Endothelial cell (in vitro differentiated cells): ENCODE data around the gene NRXN3. TPM values are rescaled to one million over a fixed set of nuclear protein-coding genes. Genes with fewer than 3 reads are reported as not detected.

ENCODE experiments used
- DNase-seq: peaks from one replicate; pipeline ENCODE4 v3.0.0; 2021; ENCODE audit warnings: low spot score
- H3K27ac Mint-ChIP-seq: one replicate; pipeline ENCODE4 v1.8.0; 2021; ENCODE audit warnings: mixed read lengths, inconsistent platforms; ENCODE audit not compliant: unreplicated experiment
- H3K27me3 Mint-ChIP-seq: one replicate; pipeline ENCODE4 v1.8.0; 2021; ENCODE audit warnings: mild to moderate bottlenecking, moderate library complexity, mixed read lengths, inconsistent platforms; ENCODE audit not compliant: unreplicated experiment
- H3K36me3 Mint-ChIP-seq: one replicate; pipeline ENCODE4 v1.8.0; 2021; ENCODE audit warnings: mild to moderate bottlenecking, low read depth, mixed read lengths, inconsistent platforms; ENCODE audit not compliant: unreplicated experiment
- H3K4me1 Mint-ChIP-seq: one replicate; pipeline ENCODE4 v1.8.0; 2021; ENCODE audit warnings: mild to moderate bottlenecking, mixed read lengths, inconsistent platforms; ENCODE audit not compliant: unreplicated experiment
- H3K4me3 Mint-ChIP-seq: one replicate; pipeline ENCODE4 v1.8.0; 2021; ENCODE audit warnings: mild to moderate bottlenecking, mixed read lengths, inconsistent platforms; ENCODE audit not compliant: unreplicated experiment
- H3K9me3 Mint-ChIP-seq: one replicate; pipeline ENCODE4 v1.8.0; 2021; ENCODE audit warnings: mixed read lengths, inconsistent platforms; ENCODE audit not compliant: unreplicated experiment
- CTCF ChIP-seq: fragments of 200-600 bp; sonication (generic); IDR thresholded peaks from one replicate; pipeline ENCODE4 v1.5.0; 2021; ENCODE audit warnings: antibody characterized with exemption; ENCODE audit not compliant: unreplicated experiment
- total RNA-seq: library from RNA; stranded (reverse); fragmentation: NEBNext Ultra II Directional; extraction: Animal tissue kit (Norgen Biotek cat#: 25700); gene quantifications from one replicate; pipeline ENCODE4 v1.2.1, GENCODE V29; 2021; ENCODE audit not compliant: unreplicated experiment

NRXN3 gene
- total RNA-seq, 1 donor from 2014 or later, result 2.3 TPM

- no peaks in the 10 kb centered on the region for H3K36me3 Mint-ChIP-seq
Observed at GRCh38 chr14:79569072-79569471, 1398.9 kb downstream of the NRXN3 start.

DNA sequence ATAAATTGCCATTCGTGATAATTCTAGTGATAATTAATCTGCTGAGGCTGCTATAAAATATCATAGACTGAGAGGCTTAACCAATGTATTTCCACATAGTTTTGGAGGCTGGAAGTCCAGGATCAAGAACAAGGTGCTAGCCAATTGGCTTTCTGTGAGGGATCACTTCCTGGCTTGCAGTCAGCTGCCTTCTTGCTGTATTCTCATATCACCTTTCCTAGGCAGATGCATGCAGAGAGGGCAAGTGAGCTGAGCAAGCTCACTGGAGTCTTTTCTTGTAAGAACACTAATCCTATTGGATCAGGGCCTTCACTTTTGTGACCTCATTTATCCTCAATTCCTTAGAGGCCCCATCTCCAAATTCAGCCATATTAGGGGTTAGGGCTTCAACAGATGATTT lies 1400.5 kb downstream of the NRXN3 start:
- no peak for DNase-seq
- H3K4me3 Mint-ChIP-seq, result no peak overlapping the region
- no peaks in the 10 kb centered on the region for H3K9me3 Mint-ChIP-seq
- H3K4me1 Mint-ChIP-seq, result peaks cover 4% of the 10 kb centered on the region
- no peaks in the 10 kb centered on the region for H3K27me3 Mint-ChIP-seq
- no peaks in the 10 kb centered on the region for H3K36me3 Mint-ChIP-seq
- H3K27ac Mint-ChIP-seq, result no peak overlapping the region
- TF ChIP-seq CTCF, result no peak

More at GRCh38 chr14:79569072-79569471, 1398.9 kb downstream of the NRXN3 start:
- no peak for DNase-seq
- no peak overlapping the region for H3K4me3 Mint-ChIP-seq
- TF ChIP-seq CTCF, result no peak
- H3K9me3 Mint-ChIP-seq, result no peaks in the 10 kb centered on the region
- no peaks in the 10 kb centered on the region for H3K27me3 Mint-ChIP-seq
- H3K27ac Mint-ChIP-seq, result no peak overlapping the region
- peaks cover 4% of the 10 kb centered on the region for H3K4me1 Mint-ChIP-seq

- H3K27me3 Mint-ChIP-seq, result no peaks in the 10 kb centered on the region
- no peak overlapping the region for H3K4me3 Mint-ChIP-seq
- DNase-seq, result no peak
- H3K4me1 Mint-ChIP-seq, result peaks cover 4% of the 10 kb centered on the region
- H3K36me3 Mint-ChIP-seq, result no peaks in the 10 kb centered on the region
- TF ChIP-seq CTCF, result no peak
- H3K27ac Mint-ChIP-seq, result no peak overlapping the region
- H3K9me3 Mint-ChIP-seq, result no peaks in the 10 kb centered on the region
Observed at GRCh38 chr14:79571366-79571765, 1401.2 kb downstream of the NRXN3 start.

DNA sequence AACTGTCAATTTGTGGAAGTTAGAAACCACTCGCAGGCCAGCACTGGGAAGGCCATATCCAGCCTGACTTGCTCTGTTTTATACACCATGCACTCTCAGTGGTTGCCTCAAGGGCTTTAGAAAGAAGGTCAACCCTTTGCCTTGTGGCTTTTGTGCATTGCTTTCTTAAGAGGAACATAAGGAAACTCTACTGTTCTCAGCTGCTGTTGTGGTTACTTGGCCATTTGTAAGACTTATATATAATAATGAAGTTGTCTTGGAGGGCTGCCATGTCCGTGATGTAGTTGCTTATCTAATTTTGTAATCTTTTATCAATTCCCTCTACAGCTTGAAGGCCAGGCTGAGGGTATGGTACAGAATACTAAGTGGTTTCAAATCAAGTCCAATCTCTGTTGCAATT lies 1403.3 kb downstream of the NRXN3 start:
- TF ChIP-seq CTCF, result no peak
- Mint-ChIP-seq H3K4me1 (peaks cover 11% of the 10 kb centered on the region), H3K9me3 (no peaks in the 10 kb centered on the region)

GRCh38 chr14:79575032-79575431 lies 1404.9 kb downstream of the NRXN3 start:
- peaks cover 12% of the 10 kb centered on the region for H3K4me1 Mint-ChIP-seq
- TF ChIP-seq CTCF, result no peak

More for the DNA sequence above, 1403.3 kb downstream of the NRXN3 start:
- no peak for DNase-seq
- no peak overlapping the region for H3K4me3 Mint-ChIP-seq
- H3K36me3 Mint-ChIP-seq, result no peaks in the 10 kb centered on the region
- H3K27ac Mint-ChIP-seq, result no peak overlapping the region
- H3K27me3 Mint-ChIP-seq, result peaks cover 1% of the 10 kb centered on the region

More at GRCh38 chr14:79575032-79575431, 1404.9 kb downstream of the NRXN3 start:
- Mint-ChIP-seq H3K27me3 (peaks cover 1% of the 10 kb centered on the region), H3K36me3 (no peaks in the 10 kb centered on the region), H3K4me3 (no peak overlapping the region), H3K9me3 (no peaks in the 10 kb centered on the region), H3K27ac (no peak overlapping the region)
- no peak for DNase-seq
